ENCODE data around the gene NFATC3.
A peak's percentile ranks its signal among the peaks of the same experiment; 100 is the strongest.

The NFATC3 gene

GRCh38 chr16:68230956-68231355, 145.8 kb downstream of the NFATC3 start:
- no peak for DNase-seq (ENCODE audit: low read depth)

- DNase-seq (ENCODE audit: low read depth): no peak
Observed at GRCh38 chr16:68231384-68232136, 146.4 kb downstream of the NFATC3 start.

GRCh38 chr16:68232335-68232734, 147.2 kb downstream of the NFATC3 start:
- no peak for DNase-seq (ENCODE audit: low read depth)

GRCh38 chr16:68233085-68233834, 148.1 kb downstream of the NFATC3 start:
- DNase-seq (ENCODE audit: low read depth): no peak

- no peak for DNase-seq (ENCODE audit: low read depth)
Observed at GRCh38 chr16:68233835-68234187, 148.6 kb downstream of the NFATC3 start.

- DNase-seq (ENCODE audit: low read depth): no peak
Observed at GRCh38 chr16:68234188-68235107, 149.3 kb downstream of the NFATC3 start.

- DNase-seq (ENCODE audit: low read depth): no peak
Observed at GRCh38 chr16:68235108-68235886, 150.1 kb downstream of the NFATC3 start.

- DNase-seq (ENCODE audit: low read depth): no peak
Observed at GRCh38 chr16:68235887-68236136, 150.6 kb downstream of the NFATC3 start, which contains the start of gene ESRP2. ESRP2 (minus strand) TSS chr16:68236127; CDS start chr16:68236045, 82 bp downstream.

- no peak for DNase-seq (ENCODE audit: low read depth)
Observed at GRCh38 chr16:68236137-68236825, 151.1 kb downstream of the NFATC3 start.

- DNase-seq (ENCODE audit: low read depth): no peak
Observed at GRCh38 chr16:68236826-68237242, 151.7 kb downstream of the NFATC3 start.

GRCh38 chr16:68237243-68238028, 152.3 kb downstream of the NFATC3 start:
- peak; percentile 97 for DNase-seq (ENCODE audit: low read depth)

GRCh38 chr16:68238029-68238345, 152.8 kb downstream of the NFATC3 start:
- DNase-seq (ENCODE audit: low read depth): no peak

GRCh38 chr16:68242085-68242484, 156.9 kb downstream of the NFATC3 start:
- no peak for DNase-seq (ENCODE audit: low read depth)

GRCh38 chr16:68242926-68243858, 158.0 kb downstream of the NFATC3 start:
- no peak for DNase-seq (ENCODE audit: low read depth)

GRCh38 chr16:68244481-68244902, 159.3 kb downstream of the NFATC3 start:
- no peak for DNase-seq (ENCODE audit: low read depth)

GRCh38 chr16:68244903-68245853, 160.0 kb downstream of the NFATC3 start, which contains the start of gene PLA2G15:
PLA2G15 (plus strand) TSS chr16:68245373; CDS start chr16:68245427, 54 bp downstream.
- DNase-seq (ENCODE audit: low read depth): peak; percentile 88

GRCh38 chr16:68246121-68246520, 161.0 kb downstream of the NFATC3 start:
- no peak for DNase-seq (ENCODE audit: low read depth)

- no peak for DNase-seq (ENCODE audit: low read depth)
Observed at GRCh38 chr16:68246666-68247065, 161.5 kb downstream of the NFATC3 start.

All from HS-27A (cell line).